Dendritic cell treated with granulocyte-macrophage colony-stimulating factor and Interleukin-4, amounts not matched to agents 40 ng/mL and 50 ng/mL, for 4 days (primary cell): Measurements from ENCODE around the gene PCBP3.

Source experiments
- H3K27ac Mint-ChIP-seq: one replicate; pipeline ENCODE4 v1.8.0; 2022; ENCODE audit warnings: mild to moderate bottlenecking, mixed read lengths
- H3K27me3 Mint-ChIP-seq: one replicate; pipeline ENCODE4 v1.8.0; 2022; ENCODE audit warnings: mild to moderate bottlenecking, mixed read lengths
- H3K36me3 Mint-ChIP-seq: one replicate; pipeline ENCODE4 v1.8.0; 2022; ENCODE audit warnings: low read depth, mixed read lengths
- H3K4me1 Mint-ChIP-seq: one replicate; pipeline ENCODE4 v1.8.0; 2022; ENCODE audit warnings: low read depth, mixed read lengths
- H3K4me3 Mint-ChIP-seq: one replicate; pipeline ENCODE4 v1.8.0; 2022; ENCODE audit warnings: mild to moderate bottlenecking, moderate library complexity, mixed read lengths
- H3K9me3 Mint-ChIP-seq: one replicate; pipeline ENCODE4 v1.8.0; 2022; ENCODE audit warnings: mixed read lengths
- intact Hi-C: fragments of 100-400 bp; cut with micrococcal nuclease; formaldehyde crosslinking; loops from one replicate; pipeline ENCODE4 v1.15.0; 2022

Gene PCBP3

DNA sequence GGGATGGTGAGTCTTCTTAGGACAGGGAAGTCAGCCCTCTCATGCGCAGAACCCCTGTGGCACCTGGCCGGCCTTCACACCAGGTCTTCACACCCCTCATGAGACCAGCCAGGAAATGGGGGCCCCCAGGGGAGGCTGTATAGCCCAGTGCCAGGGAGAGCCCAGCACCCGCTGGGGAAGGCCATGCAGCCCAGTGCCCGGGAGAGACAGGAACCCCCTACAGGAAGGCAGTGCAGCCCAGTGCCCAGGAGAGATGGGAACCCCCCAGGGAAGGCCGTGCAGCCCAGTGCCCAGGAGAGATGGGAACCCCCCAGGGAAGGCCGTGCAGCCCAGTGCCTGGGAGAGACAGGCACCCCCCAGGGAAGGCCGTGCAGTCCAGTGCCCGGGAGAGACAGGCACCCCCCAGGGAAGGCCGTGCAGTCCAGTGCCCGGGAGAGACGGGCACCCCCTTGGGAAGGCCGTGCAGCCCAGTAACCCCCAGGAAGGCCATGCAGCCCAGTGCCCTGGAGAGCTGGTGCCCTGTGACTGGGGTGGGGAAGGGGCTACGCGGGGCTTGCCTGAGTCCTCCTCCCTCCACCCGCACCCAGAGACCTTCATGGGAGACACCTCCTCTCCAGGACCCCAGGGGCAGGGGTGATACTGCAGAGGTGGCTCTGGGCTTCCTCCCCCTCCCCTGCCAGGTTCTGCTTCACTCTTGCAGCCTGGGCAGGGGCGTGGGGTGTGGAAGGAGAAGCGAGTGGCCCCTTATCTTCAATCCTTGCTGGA lies 227.5 kb downstream of the PCBP3 start:
- Mint-ChIP-seq H3K4me3 (no peak overlapping the region), H3K27ac (no peak overlapping the region), H3K27me3 (no peaks in the 10 kb centered on the region), H3K4me1 (no peaks in the 10 kb centered on the region), H3K9me3 (no peaks in the 10 kb centered on the region), H3K36me3 (no peaks in the 10 kb centered on the region)
- intact Hi-C loops: no loop called here

DNA sequence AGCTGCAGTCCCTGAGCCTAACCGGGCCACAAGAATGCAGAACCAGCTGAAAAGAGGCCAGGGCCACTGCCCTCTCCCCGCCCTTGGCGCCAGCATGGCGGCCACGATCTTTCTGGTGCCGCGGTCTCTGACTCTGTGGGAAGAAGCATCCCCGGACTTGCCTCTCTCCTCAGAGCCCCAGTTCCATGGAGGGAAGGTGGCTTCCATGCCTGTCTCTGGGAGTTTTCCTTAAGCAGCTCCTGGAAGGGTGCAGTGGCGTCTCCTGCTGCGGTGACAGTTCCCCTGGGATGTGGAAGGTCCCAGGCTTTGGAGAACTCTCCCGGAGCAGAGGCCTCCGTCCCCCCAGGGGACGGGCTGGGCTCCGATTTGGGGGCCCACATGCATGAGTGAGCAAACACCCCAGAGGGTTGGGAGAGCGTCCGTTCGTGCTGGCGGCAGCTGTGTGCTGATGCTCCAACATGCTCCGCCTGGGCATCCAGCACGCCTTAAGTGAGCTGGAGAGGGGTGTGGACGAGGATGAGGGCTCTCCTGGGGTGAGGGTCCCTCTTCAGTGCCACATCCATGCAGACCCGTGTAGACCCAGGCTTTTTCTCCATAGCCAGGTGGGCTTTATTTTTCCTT lies 228.2 kb downstream of the PCBP3 start:
- H3K4me3 Mint-ChIP-seq: no peak overlapping the region
- no peaks in the 10 kb centered on the region for H3K27me3 Mint-ChIP-seq
- no peak overlapping the region for H3K27ac Mint-ChIP-seq
- H3K9me3 Mint-ChIP-seq: no peaks in the 10 kb centered on the region
- no peaks in the 10 kb centered on the region for H3K36me3 Mint-ChIP-seq
- intact Hi-C loops: no loop called here
- H3K4me1 Mint-ChIP-seq: no peaks in the 10 kb centered on the region

DNA sequence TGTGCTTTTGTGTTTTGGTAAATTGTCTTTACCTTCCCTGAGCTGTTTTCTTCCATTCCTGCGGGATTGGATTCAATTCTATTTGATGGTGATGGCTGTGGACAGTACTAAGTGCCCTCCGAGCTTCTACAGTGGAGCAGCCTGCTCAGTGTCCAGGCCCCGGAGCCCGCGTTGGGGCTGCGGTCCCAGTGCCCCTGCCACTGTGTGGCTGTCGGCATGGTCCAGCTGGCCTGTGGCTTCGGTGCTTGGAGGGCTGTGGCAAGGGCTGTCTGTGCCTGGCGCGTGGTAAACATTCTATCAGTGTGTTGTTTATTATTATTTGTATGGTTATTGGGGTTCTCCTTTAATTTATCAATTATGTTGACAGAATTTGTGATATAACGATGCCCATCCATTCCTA lies 228.9 kb downstream of the PCBP3 start:
- intact Hi-C loops: no loop called here
- Mint-ChIP-seq H3K36me3 (no peaks in the 10 kb centered on the region), H3K27ac (no peak overlapping the region), H3K9me3 (no peaks in the 10 kb centered on the region), H3K4me3 (no peak overlapping the region), H3K4me1 (no peaks in the 10 kb centered on the region), H3K27me3 (no peaks in the 10 kb centered on the region)

DNA sequence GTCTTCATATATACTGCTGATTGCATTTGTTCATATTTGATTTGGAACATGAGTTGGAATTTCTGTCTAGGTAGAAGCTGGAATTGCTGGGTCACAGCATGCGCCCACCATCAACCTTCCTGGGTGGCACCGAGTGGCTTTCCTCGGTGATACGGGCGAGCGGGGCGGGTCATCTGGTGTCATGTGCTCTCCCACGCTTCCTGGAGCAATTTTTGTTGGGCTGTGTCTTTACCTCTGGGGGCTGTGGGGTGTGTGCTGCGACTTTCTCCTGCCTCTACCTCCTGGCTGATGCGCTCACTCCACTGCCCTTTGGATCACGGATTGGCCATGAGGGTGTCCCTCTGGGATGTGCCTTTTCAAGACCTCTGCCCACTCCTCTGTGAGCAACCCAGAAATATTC lies 229.4 kb downstream of the PCBP3 start:
- Mint-ChIP-seq H3K9me3 (no peaks in the 10 kb centered on the region), H3K27ac (no peak overlapping the region), H3K27me3 (no peaks in the 10 kb centered on the region), H3K4me3 (no peak overlapping the region), H3K4me1 (no peaks in the 10 kb centered on the region), H3K36me3 (no peaks in the 10 kb centered on the region)
- intact Hi-C loops: no loop called here

DNA sequence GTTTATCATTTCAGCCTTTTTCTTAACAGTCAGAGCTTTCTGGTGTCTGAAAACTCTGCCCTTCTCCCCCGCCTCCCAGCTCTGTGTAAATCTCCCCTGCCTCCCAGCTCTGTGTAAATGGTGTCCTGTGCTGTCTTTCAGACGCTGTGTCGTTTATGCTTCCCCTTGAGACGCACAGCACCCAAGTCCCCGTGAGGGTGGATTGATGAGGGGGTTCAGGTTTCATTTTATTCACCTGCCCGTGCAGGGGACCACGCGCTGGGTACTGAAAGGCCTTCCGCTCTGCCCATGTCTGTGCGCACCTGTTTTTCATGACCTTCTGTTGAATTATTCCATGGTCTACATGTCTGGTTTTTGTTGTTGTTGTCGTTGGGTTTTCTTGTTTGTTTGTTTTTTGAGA lies 229.9 kb downstream of the PCBP3 start:
- Mint-ChIP-seq H3K4me1 (no peaks in the 10 kb centered on the region), H3K27ac (no peak overlapping the region), H3K4me3 (no peak overlapping the region), H3K27me3 (no peaks in the 10 kb centered on the region), H3K36me3 (no peaks in the 10 kb centered on the region), H3K9me3 (no peaks in the 10 kb centered on the region)
- intact Hi-C loops: no loop called here

DNA sequence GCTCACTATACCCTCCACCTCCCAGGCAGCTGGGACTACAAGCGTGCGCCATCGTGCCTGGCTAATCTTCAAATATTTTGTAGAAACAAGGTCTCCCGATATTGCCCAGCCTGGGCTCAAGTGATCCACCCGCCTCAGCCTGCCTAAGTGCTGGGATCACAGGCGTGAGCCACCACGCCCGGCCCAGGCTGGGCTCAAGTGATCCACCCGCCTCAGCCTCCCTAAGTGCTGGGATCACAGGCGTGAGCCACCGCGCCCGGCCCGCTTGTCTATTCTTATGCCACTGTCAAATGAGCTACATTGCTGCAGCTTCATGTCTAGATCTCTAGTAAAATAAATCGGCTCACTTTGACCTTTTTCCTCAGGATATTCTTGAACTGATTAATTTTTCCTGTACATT lies 230.3 kb downstream of the PCBP3 start:
- no peak overlapping the region for H3K4me3 Mint-ChIP-seq
- H3K9me3 Mint-ChIP-seq: no peaks in the 10 kb centered on the region
- intact Hi-C loops: no loop called here
- no peak overlapping the region for H3K27ac Mint-ChIP-seq
- H3K4me1 Mint-ChIP-seq: no peaks in the 10 kb centered on the region
- H3K27me3 Mint-ChIP-seq: no peaks in the 10 kb centered on the region
- H3K36me3 Mint-ChIP-seq: no peaks in the 10 kb centered on the region

DNA sequence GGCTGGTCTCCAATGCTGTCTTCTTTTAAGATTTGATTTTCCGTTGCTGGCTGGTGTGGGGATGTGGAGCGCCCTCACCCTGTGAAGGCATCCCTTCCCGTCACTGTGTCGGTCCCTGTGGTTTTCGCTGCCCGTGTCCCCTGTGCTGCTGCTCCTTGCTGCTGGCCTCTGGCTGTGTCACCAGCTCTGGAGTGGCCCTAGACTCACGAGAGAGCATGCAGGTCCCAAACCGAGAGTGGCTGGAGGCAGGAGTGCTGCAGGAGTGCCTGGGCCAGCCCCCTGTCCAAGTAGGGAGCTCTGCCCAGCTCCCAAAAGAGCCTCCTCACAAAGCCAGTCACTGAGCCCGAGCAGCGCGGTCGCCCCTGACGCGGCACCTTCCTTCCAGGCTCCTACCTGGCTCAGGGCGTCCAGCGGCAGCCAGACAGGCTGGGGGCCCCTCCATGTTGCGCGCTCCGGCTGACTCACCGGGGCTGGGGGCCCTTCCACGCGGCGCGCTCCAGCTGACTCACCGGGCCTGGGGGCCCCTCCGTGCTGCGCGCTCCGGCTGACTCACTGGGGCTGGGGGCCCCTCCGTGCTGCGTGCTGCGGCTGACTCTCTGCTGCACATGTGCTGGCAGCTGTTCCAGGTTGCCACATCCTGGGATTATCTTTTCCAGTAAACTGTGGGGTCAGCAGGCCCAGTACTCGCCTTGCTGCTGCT lies 231.3 kb downstream of the PCBP3 start:
- intact Hi-C loops: no loop called here
- no peaks in the 10 kb centered on the region for H3K27me3 Mint-ChIP-seq
- H3K36me3 Mint-ChIP-seq: no peaks in the 10 kb centered on the region
- no peak overlapping the region for H3K27ac Mint-ChIP-seq
- peaks cover 2% of the 10 kb centered on the region for H3K4me1 Mint-ChIP-seq
- H3K4me3 Mint-ChIP-seq: no peak overlapping the region
- H3K9me3 Mint-ChIP-seq: no peaks in the 10 kb centered on the region

DNA sequence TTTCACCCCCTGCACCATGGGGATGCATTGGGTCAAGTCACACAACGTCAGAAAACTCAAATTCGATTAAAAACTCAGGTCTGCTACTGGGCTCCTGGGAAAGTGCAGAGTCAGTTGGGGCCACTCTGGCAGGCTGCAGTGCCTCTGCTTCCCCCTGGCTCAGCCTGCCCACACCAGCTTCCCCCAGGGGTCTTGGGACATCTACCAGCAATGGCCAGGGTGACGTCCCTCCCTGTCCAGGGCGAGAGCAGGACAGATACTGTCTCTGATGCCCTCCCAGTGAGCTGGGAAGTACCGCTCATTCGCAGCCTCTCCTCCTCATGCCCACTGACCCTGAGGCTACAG lies 231.9 kb downstream of the PCBP3 start:
- Mint-ChIP-seq H3K9me3 (no peaks in the 10 kb centered on the region), H3K4me3 (no peak overlapping the region), H3K27ac (no peak overlapping the region), H3K27me3 (peaks cover 1% of the 10 kb centered on the region), H3K36me3 (no peaks in the 10 kb centered on the region), H3K4me1 (peaks cover 8% of the 10 kb centered on the region)
- intact Hi-C loops: no loop called here

DNA sequence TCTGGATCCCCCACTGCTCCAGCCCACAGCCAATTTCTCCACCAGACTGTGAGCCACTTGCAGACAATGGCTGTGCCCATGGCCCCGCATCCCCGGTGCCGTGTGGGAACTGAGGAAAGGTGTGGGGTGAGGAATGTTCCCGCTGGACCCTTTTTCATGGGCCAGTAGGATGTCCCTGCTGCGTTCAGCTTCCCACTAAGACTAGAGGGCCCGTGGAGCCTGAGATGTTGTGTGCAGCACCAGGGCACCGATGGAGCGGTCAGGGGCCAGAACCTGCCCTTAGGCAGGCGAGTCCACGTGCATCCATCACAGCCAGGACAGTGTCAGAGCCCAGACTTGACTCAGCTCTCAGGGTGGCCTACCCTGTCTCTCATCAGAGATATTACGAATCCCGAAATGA lies 232.4 kb downstream of the PCBP3 start:
- Mint-ChIP-seq H3K27ac (no peak overlapping the region), H3K9me3 (no peaks in the 10 kb centered on the region), H3K27me3 (peaks cover 5% of the 10 kb centered on the region), H3K36me3 (no peaks in the 10 kb centered on the region), H3K4me1 (peaks cover 12% of the 10 kb centered on the region), H3K4me3 (no peak overlapping the region)
- intact Hi-C loops: no loop called here

DNA sequence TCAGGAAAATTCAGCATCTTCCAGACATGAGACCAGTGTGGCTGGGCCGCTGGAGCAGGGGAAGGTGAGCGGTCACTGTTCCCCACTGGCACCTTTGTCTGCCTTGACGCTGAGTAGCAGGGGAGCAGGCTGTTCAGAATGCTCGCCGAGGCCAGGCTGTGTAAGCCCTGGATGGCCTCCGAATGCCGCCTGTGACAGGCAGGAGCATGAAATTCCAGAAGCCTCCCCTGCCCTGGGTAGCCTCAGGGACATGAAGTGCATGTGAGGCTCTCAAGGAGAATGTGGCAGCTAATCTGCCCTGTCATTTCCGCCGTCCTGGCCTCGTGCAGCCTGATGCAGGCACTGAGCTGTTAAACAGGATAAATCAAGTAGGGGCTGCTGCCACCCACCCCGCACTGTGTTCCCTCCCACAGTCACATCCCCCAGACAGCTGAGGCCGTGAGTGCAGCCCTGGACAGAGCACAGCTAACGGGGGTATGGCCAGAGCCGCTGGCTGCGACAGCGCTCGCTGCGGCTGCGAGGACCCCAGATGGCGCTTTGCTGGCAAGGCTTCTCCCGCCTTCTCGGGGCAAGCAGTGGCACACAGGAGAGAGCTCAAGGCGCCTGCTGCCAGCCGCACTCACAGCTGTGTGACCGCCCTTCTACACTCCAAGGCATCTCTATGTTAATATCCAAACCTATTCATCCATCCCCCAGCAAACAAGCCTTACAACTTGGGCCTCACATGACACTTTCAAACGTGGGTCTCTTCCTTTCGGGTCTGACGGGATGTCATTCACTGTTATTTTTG lies 233.1 kb downstream of the PCBP3 start:
- H3K9me3 Mint-ChIP-seq: no peaks in the 10 kb centered on the region
- peaks cover 5% of the 10 kb centered on the region for H3K27me3 Mint-ChIP-seq
- peaks cover 13% of the 10 kb centered on the region for H3K4me1 Mint-ChIP-seq
- no peak overlapping the region for H3K4me3 Mint-ChIP-seq
- intact Hi-C loops: no loop called here
- H3K27ac Mint-ChIP-seq: no peak overlapping the region
- no peaks in the 10 kb centered on the region for H3K36me3 Mint-ChIP-seq

DNA sequence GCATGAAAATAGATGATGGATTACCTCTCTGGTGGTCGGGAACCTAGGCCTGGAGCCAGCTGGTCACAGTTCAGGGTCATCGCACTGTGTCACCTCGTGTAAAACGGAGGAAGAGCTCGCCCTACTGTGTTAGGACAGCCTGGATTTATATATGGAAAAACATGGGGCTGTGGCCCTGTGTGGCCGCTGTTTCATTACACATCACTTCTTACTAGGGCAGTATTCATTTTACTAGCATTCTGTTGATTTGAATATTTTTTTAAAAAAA lies 233.6 kb downstream of the PCBP3 start:
- Mint-ChIP-seq H3K4me3 (no peak overlapping the region), H3K36me3 (no peaks in the 10 kb centered on the region), H3K9me3 (no peaks in the 10 kb centered on the region), H3K27ac (no peak overlapping the region), H3K4me1 (peaks cover 18% of the 10 kb centered on the region), H3K27me3 (peaks cover 5% of the 10 kb centered on the region)
- intact Hi-C loops: no loop called here

DNA sequence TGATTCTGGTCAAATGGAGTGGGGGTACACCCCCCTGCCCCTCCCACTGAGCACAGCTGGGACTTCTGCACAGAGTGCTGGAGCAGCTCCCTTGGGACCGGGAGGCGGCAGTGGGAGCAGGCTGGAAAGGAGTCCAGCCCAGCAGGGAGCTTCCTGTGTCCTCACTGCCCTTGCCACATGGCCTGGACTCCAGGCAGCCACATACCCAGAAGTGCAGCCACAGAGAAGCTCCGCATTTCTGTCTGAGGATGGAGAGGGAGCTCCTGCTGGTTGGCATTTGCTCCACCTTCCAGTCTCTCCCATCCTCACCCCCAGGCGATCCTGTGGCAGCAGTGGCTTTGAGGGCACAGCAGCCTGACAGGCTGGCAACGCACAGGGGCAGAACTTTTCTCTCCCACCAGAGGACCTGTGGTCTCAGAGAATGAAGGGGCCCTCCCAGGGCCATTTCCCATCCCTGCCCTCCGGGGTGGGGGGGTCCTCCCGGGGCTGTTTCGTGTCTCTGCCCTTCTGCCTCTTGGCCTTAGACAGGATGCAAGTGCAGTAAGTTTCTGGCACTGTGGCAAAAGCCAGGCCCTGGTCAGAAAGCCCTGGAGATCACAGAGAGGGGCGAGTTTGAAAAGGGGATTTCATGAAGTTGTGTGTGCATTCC lies 234.4 kb downstream of the PCBP3 start:
- Mint-ChIP-seq H3K4me1 (peaks cover 22% of the 10 kb centered on the region), H3K4me3 (no peak overlapping the region), H3K27me3 (peaks cover 5% of the 10 kb centered on the region), H3K27ac (no peak overlapping the region), H3K9me3 (no peaks in the 10 kb centered on the region), H3K36me3 (no peaks in the 10 kb centered on the region)
- intact Hi-C loops: no loop called here

DNA sequence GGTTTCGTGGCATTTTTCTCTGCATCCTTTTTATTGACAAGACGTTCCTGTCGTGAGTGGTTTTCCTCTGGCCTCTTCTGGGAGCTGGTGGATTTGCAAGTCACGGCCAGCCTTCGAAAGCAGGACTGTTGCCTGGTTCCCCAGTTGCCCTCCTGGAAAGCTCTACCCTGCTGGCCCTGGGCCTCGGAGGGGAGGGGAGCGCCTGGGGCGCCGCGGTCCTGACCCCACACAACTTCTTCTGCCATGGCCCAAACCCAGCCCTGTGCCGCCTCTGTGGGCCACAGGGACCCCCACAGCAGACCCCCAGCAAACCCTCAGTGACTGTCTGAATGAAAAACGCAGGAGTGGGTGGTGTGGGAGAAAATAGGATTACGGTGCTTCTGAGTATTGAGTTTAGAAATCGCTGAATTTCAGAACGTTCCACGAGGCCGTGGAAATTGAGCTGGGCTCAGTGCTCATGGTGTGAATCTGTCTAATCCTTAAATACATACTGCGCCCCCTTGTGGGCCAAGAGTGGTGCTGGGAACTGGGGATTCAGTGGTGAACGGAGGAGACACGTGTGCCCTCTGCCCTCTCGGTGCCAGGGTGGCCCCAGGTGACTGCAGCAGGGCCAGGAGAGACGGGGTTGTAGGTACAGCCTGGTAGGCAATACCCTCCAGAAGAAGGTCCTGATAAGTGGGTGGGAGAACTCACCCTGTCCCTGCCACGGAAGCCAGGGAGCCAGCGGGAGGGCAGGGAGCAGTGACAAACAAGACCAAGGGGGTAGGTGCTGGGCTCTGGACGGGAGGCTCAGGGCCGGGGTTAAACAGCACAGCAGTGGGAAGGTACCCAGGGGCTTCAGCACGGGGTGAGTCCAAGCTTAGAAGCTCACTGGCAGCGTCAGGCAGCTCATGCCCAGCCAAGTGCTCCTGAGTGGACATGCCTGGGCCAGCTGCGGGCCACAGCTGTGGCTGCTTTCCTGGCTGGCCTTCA lies 236.9 kb downstream of the PCBP3 start:
- no peak overlapping the region for H3K27ac Mint-ChIP-seq
- no peaks in the 10 kb centered on the region for H3K36me3 Mint-ChIP-seq
- intact Hi-C loops: no loop called here
- H3K4me1 Mint-ChIP-seq: peaks cover 28% of the 10 kb centered on the region
- H3K4me3 Mint-ChIP-seq: no peak overlapping the region
- no peaks in the 10 kb centered on the region for H3K9me3 Mint-ChIP-seq
- peaks cover 5% of the 10 kb centered on the region for H3K27me3 Mint-ChIP-seq
